Epithelial cell of prostate (primary cell): ENCODE data around the gene GPR139.

Source experiments
- DNase-seq: peaks from one replicate; pipeline ENCODE4 v3.0.0-alpha.2; 2011; ENCODE audit warnings: low read depth, low spot score
- H3K27ac ChIP-seq: fragments of 450-650 bp; 2 replicates; pipeline ENCODE4 v1.5.1; 2017; ENCODE audit warnings: mild to moderate bottlenecking

Gene GPR139

GRCh38 chr16:19994466-19995170 is 79.1 kb downstream of the GPR139 start:
- no peak overlapping the region for H3K27ac ChIP-seq
- DNase-seq: no peak

- H3K27ac ChIP-seq: no peak overlapping the region
- DNase-seq: no peak
Observed at GRCh38 chr16:19991614-19992013, 82.1 kb downstream of the GPR139 start.

GRCh38 chr16:19984135-19984534 is 89.6 kb downstream of the GPR139 start:
- no peak overlapping the region for H3K27ac ChIP-seq

More at GRCh38 chr16:19984135-19984534, 89.6 kb downstream of the GPR139 start:
- no peak for DNase-seq
